ENCODE data around the gene PLCB1.

PLCB1 gene

DNA sequence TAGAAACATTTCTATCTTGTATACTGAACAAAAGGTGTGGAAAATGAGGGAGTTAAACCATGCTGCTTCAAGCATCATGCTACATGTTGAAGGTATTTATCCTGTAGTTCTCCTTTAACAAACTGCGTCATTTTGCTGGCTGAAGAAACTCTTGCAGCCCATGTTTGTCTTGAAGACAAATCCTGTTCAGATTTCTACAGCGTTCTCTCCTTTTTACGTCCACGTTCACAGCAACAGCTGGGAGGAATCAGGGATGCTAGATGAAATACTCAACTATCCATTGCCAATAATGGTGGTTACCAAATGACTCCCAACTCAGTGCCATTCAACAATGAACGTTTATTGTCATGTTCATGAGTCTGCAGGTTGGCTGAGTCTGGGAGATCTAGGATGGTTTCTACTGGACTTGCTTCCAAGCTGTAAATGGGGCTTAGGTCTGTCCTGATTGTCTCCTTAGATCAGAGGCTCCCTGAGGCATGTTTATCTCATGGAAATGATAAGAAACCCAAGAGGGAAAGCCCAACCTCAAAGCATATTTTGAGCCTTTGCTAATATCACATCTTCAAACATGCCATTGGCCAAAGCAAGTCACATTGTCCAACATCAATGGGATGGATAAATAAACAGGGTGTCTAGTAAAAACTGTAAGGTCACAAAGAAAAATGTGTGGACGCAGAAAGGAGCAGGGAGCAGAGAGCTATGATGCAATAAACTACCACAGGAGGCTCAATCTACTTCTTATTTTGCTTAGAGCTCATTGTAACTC lies 2.7 kb upstream of the PLCB1 start:
- DNase-seq: no peak

DNA sequence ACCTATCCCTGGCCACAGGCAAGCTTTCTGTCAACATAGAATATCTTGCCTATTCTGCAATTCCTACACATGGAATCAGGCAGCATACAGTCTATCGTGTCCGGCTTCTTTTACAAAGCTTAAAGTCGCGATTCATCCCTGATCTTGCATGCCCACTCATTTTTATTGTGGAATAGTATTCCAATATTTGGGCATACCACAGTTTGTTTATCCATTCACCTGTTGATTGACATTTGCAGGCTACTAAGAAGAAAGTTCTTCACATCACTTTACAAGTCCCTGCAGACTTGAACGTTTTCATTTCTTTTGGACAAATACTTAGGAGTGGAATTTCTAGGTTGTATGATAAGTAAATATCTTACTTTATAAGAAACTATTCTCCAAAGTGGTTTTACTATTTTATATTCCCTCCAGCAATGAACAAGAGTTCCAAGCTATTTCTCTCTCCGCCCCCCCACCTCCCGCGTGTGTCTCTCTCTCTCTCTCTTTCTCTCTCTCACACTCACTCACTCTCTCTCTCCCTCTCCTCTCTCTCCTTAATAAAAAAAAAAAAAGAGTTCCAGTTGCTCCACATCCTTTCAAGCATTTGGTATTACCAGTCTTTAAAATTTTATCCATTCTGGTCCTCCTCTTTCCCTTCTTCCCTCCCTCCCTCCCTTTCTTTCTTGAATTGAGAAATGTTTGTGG lies 1.1 kb upstream of the PLCB1 start:
- no peak for DNase-seq

DNA sequence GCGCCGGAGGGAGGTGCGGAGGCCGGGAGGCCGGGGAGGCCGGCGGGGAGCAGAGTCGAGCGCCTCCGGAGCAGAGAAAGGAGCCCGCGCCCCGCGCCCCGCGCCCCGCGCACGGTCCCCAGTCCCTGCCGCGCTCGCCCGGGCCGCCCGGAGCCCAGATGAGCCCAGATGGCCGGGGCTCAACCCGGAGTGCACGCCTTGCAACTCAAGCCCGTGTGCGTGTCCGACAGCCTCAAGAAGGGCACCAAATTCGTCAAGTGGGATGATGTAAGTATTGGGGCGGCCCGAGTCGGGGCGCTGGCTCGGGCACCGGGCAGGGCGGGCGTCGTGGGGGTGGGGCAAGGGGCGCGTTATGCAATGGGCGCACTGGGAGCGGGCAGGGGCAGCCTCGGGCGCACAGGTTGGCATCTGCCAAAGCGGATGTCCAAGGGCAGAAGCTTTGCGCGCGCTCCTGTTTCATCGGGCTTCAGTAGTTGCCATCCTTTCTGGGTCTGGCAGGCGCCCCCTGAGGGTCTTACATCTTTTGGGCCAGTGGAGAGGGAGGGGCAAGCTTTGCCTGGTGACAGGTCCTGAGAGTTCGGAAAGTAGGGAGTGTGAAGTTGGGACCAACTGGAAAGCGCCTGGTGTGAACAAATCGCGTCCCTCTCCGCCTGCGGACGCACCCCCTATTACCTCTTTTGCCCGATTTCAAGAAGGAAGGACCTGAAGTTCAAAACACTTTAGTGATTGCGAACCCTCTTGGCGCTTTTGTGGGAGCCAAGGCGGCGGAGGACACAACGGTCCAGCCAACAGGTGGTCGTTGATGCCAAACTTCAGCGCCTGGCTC lies 631 bp downstream of the PLCB1 start:
- peak; percentile 33 for DNase-seq

DNA sequence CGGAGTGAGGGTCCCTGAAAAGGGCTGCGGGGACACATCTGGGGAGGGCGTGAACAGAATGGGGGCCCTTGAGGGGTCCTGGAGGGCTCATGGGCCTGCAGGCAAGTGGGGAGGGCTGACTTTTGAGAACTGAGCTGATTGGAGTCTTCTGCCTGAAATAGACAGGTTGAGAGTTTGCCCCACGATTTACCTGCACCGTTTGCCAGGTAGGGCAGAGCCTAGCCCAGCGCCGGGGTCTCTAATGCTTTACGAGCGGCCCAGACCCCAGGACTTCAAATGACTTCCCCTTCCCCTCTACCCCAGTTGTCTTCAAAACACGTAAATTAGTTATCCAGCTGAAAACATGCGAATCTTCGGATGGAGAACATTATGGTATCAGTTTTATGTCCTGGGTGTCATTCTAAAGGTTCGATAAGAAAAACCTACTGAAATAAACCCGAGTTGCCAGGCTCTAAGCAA lies 1.3 kb downstream of the PLCB1 start:
- DNase-seq: no peak

DNA sequence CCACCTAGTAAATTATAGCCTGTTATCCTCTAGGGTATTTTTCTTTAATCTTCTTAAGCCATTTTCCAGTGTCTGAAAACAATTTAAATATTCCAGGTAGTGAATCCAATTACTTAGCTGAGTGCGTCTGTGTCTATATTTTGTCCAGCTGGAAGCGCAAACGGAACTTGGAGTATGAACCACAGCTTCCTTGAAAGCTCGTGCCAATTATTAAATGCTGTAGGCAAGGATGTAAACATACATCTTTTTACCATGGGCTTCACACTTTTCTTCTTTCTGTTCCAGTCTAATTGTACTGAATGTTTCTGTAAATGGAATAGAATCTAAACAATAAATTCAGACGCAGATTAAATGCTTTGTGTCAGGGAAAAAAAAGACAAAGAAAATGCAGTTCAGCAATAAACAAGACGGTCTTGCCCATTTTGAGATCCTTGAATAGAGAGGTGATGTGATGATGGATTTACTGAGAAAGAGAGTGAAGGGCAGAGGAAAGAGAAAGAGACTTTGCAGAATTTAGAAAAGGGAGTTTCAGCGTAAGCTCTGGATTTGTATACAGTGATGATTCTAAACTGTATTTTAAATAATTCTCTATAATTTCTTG lies 1.9 kb downstream of the PLCB1 start:
- DNase-seq: no peak

DNA sequence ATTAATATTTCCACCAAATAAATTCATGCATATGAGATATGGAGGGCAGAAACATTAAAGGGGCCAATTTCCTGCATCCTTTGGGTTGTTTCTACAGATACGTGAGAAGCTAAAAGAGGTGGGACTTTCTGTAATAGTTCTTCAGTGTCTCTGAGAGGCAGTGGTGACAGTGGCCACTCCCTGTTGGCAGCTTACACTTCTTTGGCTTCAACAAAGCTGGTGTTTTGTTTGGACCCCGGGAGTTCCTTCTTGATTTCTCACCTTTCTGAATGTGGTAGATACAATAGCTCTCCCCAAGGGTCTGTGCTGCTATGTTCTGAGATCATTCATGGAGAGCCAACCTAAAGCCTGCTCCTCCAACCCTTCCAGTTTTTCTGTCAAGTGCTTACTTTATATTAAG lies 7.8 kb downstream of the PLCB1 start:
- no peak for DNase-seq

DNA sequence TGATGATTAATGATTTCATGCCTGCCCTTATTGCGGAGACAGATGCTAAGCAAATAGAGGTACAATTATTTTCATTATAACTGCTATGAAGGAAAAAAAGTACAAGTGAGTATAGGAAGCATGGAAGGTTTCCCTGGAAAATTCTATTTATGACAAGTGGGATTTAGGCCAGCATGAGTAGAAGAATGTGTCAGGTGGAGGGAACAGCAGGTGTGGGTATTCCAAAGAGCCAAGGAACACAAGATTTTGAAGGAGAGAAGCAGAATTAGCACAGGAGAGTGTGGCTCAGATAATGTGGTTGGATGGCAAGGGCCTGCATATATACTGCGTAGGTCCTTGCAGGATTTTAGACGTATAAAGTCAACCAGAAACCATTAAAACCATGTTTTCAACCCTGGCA lies 11.4 kb downstream of the PLCB1 start:
- no peak for DNase-seq

DNA sequence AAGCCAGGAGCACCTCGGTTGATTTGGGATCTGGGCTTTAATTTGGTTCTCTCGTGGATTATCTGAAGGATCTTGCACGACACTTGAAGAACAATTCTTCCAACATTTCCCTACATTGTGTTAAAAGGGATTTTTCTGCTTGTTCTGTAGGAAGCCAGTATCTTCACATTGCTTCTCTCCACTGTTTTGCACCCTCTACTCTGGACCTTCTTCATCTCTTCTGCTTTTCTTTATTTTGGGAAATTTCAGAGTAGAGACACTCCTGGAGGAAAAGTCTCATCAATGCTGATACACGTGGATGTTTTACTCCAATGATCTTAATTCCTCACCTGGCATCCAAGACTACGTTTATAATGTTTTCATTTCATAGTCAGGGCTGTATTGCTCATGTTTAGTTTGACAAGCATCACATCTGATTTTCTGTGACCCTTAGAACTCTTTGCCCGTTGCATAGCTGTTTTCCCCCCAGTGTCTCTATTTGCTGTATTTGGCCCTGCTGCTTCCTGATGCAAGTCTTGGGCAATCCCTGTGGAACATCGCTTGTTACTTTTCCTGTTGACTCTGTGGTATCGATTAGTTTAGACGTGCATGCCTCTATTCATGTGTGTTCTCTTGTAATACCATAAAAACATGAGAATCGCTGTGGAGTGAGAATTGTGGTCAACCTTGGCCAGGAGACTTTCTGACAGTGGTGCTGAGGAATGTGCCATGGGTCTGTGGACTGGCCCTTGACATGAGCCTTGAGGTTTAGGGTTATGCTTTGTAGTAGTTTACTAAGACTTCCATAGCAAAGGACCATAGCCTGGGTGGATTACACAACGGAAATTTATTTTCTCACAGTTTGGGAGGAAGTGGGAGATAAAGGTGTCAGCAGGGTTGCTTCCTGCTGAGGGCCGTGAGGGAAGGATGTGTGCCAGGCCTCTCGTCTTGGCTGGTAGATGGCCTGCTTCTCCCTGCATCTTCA lies 12.5 kb downstream of the PLCB1 start:
- DNase-seq: no peak

DNA sequence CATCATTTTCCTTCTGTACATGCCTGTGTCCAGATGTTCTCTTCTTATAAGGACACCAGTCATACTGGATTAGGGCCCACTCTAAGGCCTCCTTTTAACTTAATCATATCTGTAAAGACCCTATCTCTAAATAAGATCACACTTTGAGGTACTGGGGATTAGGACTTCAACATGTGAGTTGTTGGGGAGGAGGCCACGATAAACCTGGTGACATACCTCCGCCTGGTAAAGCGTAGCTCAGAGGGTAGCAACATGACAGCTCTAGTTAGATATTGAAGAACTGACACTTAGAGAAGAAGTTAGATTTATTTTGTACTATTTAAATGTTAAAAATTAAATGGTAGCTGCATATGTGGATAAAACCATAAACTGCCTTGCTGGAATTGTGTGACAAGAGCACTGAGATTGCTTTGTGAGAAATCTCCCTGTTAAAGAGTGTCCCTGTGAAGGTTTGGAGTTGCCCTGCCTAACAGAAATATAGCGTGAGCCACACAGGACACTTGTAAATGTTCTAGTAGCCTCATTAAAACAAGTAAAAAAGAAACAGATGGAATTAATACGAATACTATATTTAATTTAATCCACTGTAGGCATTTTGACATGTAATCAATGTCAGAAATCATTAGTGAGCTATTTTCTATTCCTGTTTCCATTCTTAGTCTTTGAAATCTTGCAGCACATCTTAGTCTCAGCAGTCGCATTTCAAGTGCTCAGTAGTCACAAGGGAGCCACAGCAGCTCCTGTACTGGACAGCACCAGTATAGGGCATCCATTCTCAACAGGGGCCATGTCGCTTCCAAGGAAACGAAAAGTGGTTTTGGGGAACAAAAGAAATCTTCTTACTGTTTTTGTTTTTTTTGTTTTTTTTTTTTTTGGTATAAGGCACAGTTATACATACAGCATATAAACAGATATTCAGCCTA lies 13.4 kb downstream of the PLCB1 start:
- DNase-seq: no peak

DNA sequence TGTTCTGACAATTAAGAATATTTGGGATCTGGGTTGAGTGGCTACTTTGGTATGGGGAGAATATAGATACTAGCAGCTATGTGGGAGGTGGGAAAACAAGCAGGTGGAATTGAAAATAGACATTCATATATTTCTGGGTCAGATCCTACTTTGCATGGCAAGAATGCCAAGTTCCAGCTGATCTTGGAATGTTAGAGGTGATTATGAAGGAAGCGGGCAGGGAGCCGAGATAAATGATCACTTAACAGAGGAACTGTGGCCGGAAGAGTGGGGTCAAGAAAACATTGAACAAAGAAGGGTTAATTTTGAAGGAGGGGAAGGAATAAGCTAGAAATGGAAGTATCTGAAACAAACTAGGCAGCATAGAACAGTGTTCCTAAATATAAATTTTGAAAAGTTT lies 15.4 kb downstream of the PLCB1 start:
- DNase-seq: no peak

DNA sequence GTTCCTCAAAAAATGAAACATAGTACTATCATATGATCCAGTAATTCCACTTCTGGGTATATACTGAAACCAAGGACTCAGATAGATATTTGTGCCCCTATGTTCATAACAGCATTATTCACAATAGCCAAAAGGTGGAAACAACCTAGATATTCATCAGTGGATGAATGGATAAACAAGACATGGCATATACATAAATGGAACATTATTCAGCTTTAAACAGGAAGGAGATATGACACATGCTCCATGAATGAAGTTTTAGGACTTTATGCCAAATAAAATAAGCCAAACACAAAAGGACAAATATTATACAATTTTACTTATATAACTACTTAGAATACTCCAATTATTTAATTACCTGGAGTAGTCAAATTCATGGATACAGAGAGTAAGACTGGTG lies 16.4 kb downstream of the PLCB1 start:
- DNase-seq: no peak

DNA sequence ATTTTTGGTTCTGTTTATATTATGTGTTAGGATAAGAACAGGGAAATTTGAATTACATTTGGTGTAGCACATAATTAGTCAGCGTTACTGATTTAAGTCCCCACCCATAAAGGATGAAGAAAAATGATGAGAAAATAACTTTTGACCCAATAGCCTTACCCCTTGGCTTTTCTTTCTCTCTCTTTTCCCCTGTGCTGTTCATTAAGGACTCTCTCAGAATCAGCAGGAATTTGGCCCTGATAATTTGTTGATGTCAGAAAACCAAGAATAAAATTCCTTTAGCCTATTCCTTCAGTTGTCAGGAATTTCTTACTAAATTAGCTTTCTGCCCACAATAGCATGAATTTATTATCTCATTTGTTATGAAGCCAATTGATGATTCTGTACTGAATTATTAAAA lies 18.5 kb downstream of the PLCB1 start:
- no peak for DNase-seq

DNA sequence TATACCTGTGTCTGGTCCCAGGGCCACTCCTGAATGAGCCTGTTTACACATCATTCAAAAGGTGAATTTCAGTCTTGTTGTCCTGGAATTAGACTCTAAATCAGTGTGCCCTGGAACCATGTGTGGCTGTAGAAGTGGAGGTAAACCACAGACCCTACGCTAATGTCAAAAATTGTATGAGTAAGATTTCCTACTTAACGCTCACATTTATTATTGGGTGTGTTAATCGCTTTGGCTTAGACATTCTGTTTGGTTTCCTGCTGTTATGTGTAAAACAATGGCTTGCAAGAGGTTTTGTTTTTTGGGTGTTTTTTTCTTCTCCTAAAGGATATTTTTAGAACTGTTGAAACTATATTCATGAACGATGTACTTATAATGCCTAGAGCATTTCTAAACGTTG lies 19.3 kb downstream of the PLCB1 start:
- DNase-seq: no peak

DNA sequence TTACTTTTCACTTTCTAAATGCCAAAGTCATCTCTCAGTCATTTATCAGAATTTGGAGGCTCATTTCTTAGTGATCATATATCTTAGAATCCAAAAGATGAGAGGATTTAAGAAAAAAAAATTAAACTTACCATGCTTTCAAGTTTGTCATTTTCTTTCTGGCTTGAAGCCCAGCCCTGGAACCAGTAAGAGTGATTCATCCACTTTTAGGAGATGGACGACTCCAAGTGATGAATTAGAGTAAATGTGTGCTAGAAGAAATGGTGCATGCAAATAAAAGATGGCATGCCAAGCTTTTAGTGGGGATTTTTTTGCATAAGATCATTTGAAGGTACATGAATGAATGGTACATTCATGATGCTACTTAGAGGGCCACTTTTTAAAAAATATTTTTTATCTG lies 20.1 kb downstream of the PLCB1 start:
- no peak for DNase-seq

DNA sequence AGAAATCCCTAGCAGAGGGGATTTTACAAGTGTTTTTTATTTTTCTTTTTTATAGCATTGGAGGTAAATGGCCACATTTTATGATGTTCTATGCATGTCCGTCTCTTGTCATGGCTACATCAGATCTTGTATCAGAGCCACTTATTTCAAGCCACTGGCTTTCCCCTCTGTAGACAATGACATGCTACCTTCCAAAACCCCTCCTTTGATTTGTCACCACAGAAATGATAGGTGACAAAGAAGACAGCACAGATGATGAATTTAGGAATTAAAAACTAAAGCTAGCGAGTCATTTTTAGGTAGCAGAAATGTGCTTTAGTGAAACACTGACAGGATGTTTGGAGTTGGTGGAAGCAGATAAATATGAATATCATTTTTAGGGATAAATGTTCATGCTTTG lies 20.8 kb downstream of the PLCB1 start:
- no peak for DNase-seq

DNA sequence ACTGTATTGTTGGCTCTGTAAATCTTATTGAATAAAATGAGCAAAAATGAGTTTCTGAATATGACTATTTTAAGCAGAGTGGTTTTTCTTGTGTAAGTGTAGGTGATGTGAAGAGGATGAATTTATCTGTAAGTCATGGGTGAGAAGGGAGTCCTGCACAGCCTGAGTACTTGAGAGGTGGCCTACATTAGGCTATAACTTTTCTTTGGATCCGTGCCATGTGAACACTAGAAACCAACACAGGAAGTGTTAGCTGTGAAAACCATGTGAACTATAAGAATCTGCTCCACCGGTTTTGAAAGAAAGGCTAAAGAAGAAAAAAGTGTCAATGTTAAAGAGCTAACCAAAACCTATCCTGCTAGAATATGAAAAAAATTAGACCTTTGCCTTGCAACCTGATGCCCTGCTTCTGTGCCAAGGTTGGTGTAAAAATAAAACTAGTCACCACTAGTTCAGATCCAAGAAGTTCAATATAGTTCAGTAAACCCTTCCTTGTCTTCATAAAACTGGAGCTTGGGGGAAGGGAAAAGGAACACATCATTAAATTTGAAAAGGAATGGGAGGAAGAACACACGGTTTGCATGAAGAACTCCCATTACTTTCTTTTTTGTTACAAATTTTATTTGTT lies 21.3 kb downstream of the PLCB1 start:
- no peak for DNase-seq

DNA sequence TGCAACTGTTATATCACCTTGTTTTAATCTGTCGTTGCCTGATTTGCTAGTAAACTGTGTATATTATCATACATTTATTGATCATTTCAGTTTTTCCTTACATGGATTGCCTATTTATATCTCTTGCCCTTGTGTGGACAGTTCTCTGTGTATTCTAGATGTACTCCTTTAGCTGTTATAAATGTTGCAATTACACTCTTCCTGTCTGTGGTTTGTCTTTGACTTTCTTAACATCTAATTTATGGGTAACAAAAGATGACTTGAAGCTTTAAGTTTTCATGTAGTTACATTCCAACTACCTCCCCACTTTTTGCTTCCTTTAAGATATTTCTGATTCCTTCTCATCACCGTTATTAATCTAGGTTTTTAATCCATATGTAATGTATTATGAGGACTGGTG lies 22.6 kb downstream of the PLCB1 start:
- DNase-seq: no peak

DNA sequence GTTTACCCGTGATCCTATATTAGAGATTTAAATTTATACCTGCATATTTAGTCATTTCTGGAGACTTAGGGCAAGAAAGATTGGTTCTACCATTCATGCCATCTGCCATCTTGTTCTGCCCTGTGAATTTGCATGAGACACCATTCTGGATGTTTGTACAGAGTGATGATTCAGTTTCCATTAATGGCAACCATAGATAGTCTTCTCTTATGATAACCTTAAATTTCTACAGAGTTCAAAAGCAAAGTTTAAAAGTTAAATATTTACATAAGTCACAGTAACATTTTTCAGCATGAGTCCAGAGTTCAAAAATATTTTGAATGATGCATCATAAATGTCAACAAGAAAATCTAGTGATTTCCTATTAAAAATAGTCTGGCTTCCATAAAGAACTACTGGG lies 23.2 kb downstream of the PLCB1 start:
- no peak for DNase-seq

DNA sequence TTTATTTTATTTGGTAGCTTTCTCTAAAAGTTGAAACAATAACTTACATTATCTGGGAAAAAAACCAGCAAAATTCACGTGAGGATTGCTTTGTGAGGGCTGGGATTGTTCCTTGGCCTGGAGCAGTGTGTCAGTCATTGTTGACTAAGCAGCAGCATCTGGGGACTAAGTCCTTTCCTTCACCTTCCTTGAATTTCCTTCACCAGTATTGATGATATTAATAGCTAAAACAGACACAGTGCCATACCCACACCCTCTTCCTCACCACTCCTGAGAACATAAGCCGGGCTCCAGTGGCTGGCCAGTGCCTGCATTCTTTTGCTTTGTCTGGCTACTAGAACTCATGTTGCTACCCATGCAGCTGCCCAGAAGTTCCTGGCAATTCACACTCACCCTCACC lies 23.7 kb downstream of the PLCB1 start:
- DNase-seq: no peak
